Omental fat pad (tissue), 4 donors: ENCODE measurements around the gene PPP6R2. TPM values are rescaled to one million over a fixed set of nuclear protein-coding genes. Genes with fewer than 3 reads are reported as not detected.

Experiments
- ATAC-seq: fragments of 150-250 bp; one replicate; pipeline ENCODE4 v1.9.1; 2016; ENCODE audit warnings: mild to moderate bottlenecking, moderate library complexity; ENCODE audit not compliant: low FRiP score
- DNase-seq: peaks from one replicate; pipeline ENCODE4 v3.0.0-alpha.2; 2019; ENCODE audit warnings: low spot score
- total RNA-seq, 4 donors: library from RNA; depleted of rRNA; stranded (reverse); fragments of >200 nt; gene quantifications; one replicate each; pipeline ENCODE4 v1.1.0, GENCODE V29; 2016
- TF ChIP-seq, protein P1 (sequence below), 3 donors: fragments of 450-650 bp; IDR thresholded peaks; one replicate each; pipeline ENCODE4 v1.5.1; 2016 to 2017; ENCODE audit warnings: antibody characterized with exemption in 3 of 3, mild to moderate bottlenecking in 3 of 3, moderate library complexity in 2 of 3

Gene PPP6R2
- total RNA-seq, 4 donors from 2014 or later = 35.6 to 64.6 (median 41.7) TPM

- ATAC-seq (no peak), DNase-seq (no peak)
- TF ChIP-seq, protein P1, sequence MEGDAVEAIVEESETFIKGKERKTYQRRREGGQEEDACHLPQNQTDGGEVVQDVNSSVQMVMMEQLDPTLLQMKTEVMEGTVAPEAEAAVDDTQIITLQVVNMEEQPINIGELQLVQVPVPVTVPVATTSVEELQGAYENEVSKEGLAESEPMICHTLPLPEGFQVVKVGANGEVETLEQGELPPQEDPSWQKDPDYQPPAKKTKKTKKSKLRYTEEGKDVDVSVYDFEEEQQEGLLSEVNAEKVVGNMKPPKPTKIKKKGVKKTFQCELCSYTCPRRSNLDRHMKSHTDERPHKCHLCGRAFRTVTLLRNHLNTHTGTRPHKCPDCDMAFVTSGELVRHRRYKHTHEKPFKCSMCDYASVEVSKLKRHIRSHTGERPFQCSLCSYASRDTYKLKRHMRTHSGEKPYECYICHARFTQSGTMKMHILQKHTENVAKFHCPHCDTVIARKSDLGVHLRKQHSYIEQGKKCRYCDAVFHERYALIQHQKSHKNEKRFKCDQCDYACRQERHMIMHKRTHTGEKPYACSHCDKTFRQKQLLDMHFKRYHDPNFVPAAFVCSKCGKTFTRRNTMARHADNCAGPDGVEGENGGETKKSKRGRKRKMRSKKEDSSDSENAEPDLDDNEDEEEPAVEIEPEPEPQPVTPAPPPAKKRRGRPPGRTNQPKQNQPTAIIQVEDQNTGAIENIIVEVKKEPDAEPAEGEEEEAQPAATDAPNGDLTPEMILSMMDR (IDR thresholded peaks at IDR 0.05) = no peak
Observed at GRCh38 chr22:50461979-50462540, 118.9 kb downstream of the PPP6R2 start.

GRCh38 chr22:50463188-50463900 is 120.2 kb downstream of the PPP6R2 start:
- DNase-seq = no peak
- ATAC-seq = no peak
- TF ChIP-seq, protein P1 (IDR thresholded peaks at IDR 0.05) = no peak

DNA sequence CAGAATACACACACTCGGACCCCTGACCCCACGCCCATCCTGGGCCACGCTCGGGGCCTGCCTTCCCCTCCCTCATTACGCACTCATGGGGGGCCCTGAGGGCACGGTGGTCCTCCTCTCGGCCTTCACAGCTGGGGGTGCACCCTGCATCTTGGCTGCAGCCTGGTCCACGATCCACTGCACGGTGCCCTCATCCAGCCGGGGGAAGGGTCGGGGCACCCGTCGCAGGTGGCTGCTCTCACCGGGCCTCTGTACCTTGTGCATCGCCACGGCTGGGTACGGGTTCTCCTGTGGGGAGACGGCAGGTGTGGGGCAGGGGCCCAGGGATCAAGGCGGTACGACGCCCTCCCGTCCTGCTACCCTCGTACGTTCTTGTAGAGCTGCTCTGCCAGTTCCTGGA is 121.3 kb downstream of the PPP6R2 start:
- no peak for ATAC-seq
- no peak for DNase-seq

DNA sequence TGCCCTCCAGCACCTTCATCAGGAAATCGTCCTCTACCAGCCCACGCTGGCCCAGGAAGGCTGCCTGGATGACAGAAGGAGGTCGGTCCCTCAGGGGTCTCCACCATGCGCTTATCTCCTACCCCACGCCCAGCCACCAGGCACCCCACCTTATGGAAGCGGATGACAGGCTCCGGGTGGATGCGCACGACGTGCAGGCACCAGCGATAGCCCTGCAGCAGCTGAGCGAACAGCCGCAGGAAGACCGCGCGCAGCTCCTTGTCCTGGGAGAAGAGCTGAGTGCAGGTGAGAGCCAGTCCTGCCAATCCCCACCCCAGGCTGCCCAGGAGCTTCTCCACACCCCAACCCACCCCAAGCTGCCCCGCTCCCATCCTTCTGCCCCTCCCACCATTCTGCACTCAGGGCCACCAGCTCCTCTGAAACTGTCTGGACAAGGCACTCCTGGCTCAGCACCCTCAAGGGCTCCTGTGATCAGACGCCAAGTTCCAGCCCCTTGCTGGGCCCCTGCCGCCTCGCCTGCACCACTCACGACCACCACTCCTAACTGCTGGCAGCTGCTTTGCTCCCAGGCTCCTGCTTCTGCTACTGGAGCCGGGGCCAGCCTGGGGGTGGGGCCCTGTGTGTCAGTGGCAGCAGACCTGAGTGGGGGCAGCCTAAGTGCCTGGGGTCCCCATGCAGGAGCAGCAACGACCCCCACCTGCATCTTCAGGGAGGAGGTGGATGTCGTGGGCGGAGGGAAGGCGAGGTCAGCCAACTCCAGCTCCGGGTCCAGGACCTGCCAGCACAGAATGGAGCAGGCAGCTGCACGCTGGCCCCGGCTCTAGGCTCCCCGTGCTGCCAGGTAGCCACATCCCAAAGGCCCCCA is 122.2 kb downstream of the PPP6R2 start:
- ATAC-seq (no peak), DNase-seq (no peak)
- TF ChIP-seq, protein P1 (IDR thresholded peaks at IDR 0.05) = no peak

More for the DNA sequence above, 121.3 kb downstream of the PPP6R2 start:
- TF ChIP-seq, protein P1 (IDR thresholded peaks at IDR 0.05) = no peak

GRCh38 chr22:50467341-50467740 is 124.2 kb downstream of the PPP6R2 start:
- ATAC-seq = no peak
- TF ChIP-seq, protein P1 (IDR thresholded peaks at IDR 0.05) = no peak

DNA sequence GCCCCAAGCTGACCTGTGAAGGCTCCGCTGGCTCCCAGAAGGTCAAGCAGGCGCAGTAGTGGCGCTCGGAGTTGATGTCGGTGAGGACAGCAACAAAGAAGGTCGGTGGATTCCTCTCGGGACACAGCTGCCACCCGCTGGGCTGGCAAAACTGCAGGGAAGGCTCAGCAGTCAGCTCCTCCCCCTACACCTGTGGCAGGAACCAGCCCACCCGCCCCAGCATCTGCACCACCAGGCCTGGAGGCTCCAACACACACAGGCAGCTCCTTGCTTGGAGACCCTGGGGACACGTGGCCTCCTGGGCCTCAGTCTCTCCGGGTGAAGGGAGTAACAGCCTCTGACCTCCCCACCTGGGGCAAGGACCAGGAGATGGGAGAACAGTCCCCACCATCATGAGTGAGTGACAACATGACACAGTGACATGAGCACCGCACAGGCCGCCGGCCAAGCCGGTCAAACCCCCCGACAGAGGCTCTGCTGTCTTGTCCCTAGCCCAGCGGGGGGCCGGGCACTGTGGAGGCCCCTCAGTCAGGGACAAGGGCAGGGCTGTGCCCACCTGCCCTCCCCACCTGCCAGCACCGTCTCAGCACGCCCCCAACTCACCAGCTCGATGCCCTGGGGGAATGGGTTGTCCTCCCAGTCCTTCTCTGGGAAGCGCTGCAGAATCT is 124.8 kb downstream of the PPP6R2 start:
- ATAC-seq = no peak
- TF ChIP-seq, protein P1 (IDR thresholded peaks at IDR 0.05) = no peak
- DNase-seq = no peak

More at GRCh38 chr22:50467341-50467740, 124.2 kb downstream of the PPP6R2 start:
- DNase-seq = no peak
